Stimulated activated CD8-positive, alpha-beta memory T cell treated with anti-CD3 and anti-CD28 coated beads, Interleukin-7, amount 100 ng/mL, for 24 hours (primary cell): Measurements from ENCODE around the gene ID4.
"Not testable (repeated sequence)": the region's sequence is repeated elsewhere in the genome, so short reads cannot be mapped to it uniquely, and the experiment has no call there.

ENCODE experiments used
- DNase-seq: peaks from one replicate; pipeline ENCODE4 v3.0.0-alpha.2; 2020; ENCODE audit warnings: low read depth

Gene ID4

GRCh38 chr6:19833947-19834346, 3.2 kb upstream of the ID4 start:
- DNase-seq = no peak

GRCh38 chr6:19834858-19835257, 2.3 kb upstream of the ID4 start:
- no peak for DNase-seq

- no peak for DNase-seq
These were observed 1.6 kb upstream of the ID4 start for GRCh38 chr6:19835605-19836004.

- no peak for DNase-seq
These were observed 606 bp downstream of the ID4 start for GRCh38 chr6:19837511-19838441.

GRCh38 chr6:19838442-19839236, 1.5 kb downstream of the ID4 start:
- no peak for DNase-seq

GRCh38 chr6:19839237-19839546, 2.0 kb downstream of the ID4 start:
- no peak for DNase-seq

- DNase-seq = no peak
These were observed 2.6 kb downstream of the ID4 start for GRCh38 chr6:19839788-19840187.

GRCh38 chr6:19841181-19841580, 4.0 kb downstream of the ID4 start:
- no peak for DNase-seq

GRCh38 chr6:19842030-19842615, 5.0 kb downstream of the ID4 start:
- no peak for DNase-seq

GRCh38 chr6:19844689-19845088, 7.5 kb downstream of the ID4 start:
- DNase-seq = no peak

GRCh38 chr6:19845266-19846041, 8.3 kb downstream of the ID4 start:
- DNase-seq = no peak

GRCh38 chr6:19848465-19849029, 11.4 kb downstream of the ID4 start:
- no peak for DNase-seq

- DNase-seq = no peak
These were observed 12.0 kb downstream of the ID4 start for GRCh38 chr6:19849196-19849595.

GRCh38 chr6:19849755-19850154, 12.6 kb downstream of the ID4 start:
- no peak for DNase-seq

- DNase-seq = no peak
These were observed 14.3 kb downstream of the ID4 start for GRCh38 chr6:19851241-19852089.

- DNase-seq = no peak
These were observed 14.9 kb downstream of the ID4 start for GRCh38 chr6:19852090-19852457.

GRCh38 chr6:19852927-19853326, 15.8 kb downstream of the ID4 start:
- no peak for DNase-seq

GRCh38 chr6:19854421-19855015, 17.3 kb downstream of the ID4 start:
- DNase-seq = not testable (repeated sequence)

- DNase-seq = no peak
These were observed 18.4 kb downstream of the ID4 start for GRCh38 chr6:19855536-19855935.

GRCh38 chr6:19857139-19857538, 20.0 kb downstream of the ID4 start:
- DNase-seq = no peak

- DNase-seq = no peak
These were observed 20.5 kb downstream of the ID4 start for GRCh38 chr6:19857703-19858102.
